HepG2 (cell line): ENCODE results near the gene UBP1. TPM values are rescaled to one million over a fixed set of nuclear protein-coding genes. Genes with fewer than 3 reads are reported as not detected.

Experiments
- ATAC-seq: fragments of 200-7000 bp; cut with Tn5 transposase; 3 replicates; pipeline ENCODE4 v1.9.1; 2020; ENCODE audit warnings: mild to moderate bottlenecking, moderate library complexity
- BruUV-seq: library from RNA; stranded (reverse); fragments of 400-500 nt; replicated peaks from 2 replicates; lab custom pipeline; 2021; lab: Mats Ljungman, UMichigan
- CTCF ChIA-PET: fragments of 300-600 bp; formaldehyde crosslinking; extraction: SDS; loops from one replicate; lab custom pipeline; 2021; ENCODE audit warnings: low total read pairs, inconsistent platforms, low intra/inter-chr PET ratio; lab: Yijun Ruan, JAX
- POLR2A ChIA-PET: fragments of 350-600 bp; sonication (Branson Sonifier 250); formaldehyde crosslinking; loops from one replicate; lab custom pipeline; 2020; ENCODE audit warnings: antibody characterized with exemption, inconsistent platforms; lab: Yijun Ruan, JAX
- DNase-seq: peaks from one replicate; pipeline ENCODE4 v3.0.0-alpha.2; 2015; ENCODE audit warnings: low spot score
- FAIRE-seq: peaks from 3 replicates; lab custom pipeline; 2011; peaks lifted over from hg19 to GRCh38; lab: Jason Lieb, UNC
- H2AFZ ChIP-seq: one replicate; pipeline ENCODE4 v1.6.1; 2011; ENCODE audit warnings: low read length, inconsistent platforms
- H3K27ac ChIP-seq: fragments of 300-600 bp; 3 replicates; pipeline ENCODE4 v1.8.0; 2011; ENCODE audit warnings: mixed run types, mild to moderate bottlenecking, mixed read lengths, low read length, inconsistent platforms; ENCODE audit not compliant: insufficient read depth; ENCODE audit errors: extremely low read length
- H3K27me3 ChIP-seq, 2 experiments: fragments of 200-600 bp in 1 of 2; 2 replicates in 1 of 2; 3 replicates in 1 of 2; pipeline versions ENCODE4 v1.6.0 to v1.8.0; 2011; ENCODE audit warnings: low read length in 2 of 2, mild to moderate bottlenecking in 2 of 2, moderate library complexity in 2 of 2, inconsistent platforms in 1 of 2; ENCODE audit not compliant: insufficient read depth in 2 of 2, control insufficient read depth in 1 of 2
- H3K36me3 ChIP-seq, 2 experiments: fragments of 200-600 bp in 1 of 2; replicated peaks in 1 of 2; 2 replicates in 1 of 2; 3 replicates in 1 of 2; pipeline versions ENCODE4 v1.5.1 to v1.8.0; 2011; ENCODE audit warnings: low read length in 2 of 2, inconsistent platforms in 1 of 2; ENCODE audit not compliant: insufficient read depth in 2 of 2, control insufficient read depth in 1 of 2
- H3K4me1 ChIP-seq: 2 replicates; pipeline ENCODE4 v1.5.1; 2012; ENCODE audit warnings: low read length, inconsistent platforms; ENCODE audit not compliant: insufficient read depth
- H3K4me2 ChIP-seq: 2 replicates; pipeline ENCODE4 v1.6.0; 2011; ENCODE audit warnings: low read depth, low read length, inconsistent platforms
- H3K4me3 ChIP-seq, 3 experiments: fragments of 200-600 bp in 1 of 3; sonication (generic), shearing (Covaris generic) in 1 of 3; replicated peaks in 1 of 3; 2 replicates each; pipeline ENCODE4 v1.5.1; 2011 to 2016; ENCODE audit warnings: low read length in 3 of 3, inconsistent platforms in 2 of 3, low read depth in 2 of 3, mild to moderate bottlenecking in 2 of 3, control low read depth in 1 of 3, mixed read lengths in 1 of 3; ENCODE audit not compliant: insufficient read depth in 1 of 3
- H3K79me2 ChIP-seq: one replicate; pipeline ENCODE4 v1.6.1; 2011; ENCODE audit warnings: low read length, inconsistent platforms; ENCODE audit not compliant: insufficient read depth
- H3K9ac ChIP-seq: 2 replicates; pipeline ENCODE4 v1.6.0; 2011; ENCODE audit warnings: mild to moderate bottlenecking, low read depth, low read length, inconsistent platforms; ENCODE audit not compliant: insufficient read depth
- H3K9me3 ChIP-seq: 2 replicates; pipeline ENCODE4 v1.5.1; 2012; ENCODE audit warnings: mild to moderate bottlenecking, low read length
- H4K20me1 ChIP-seq: 2 replicates; pipeline ENCODE4 v1.6.0; 2011; ENCODE audit warnings: inconsistent platforms, mild to moderate bottlenecking, low read length, moderate library complexity; ENCODE audit not compliant: insufficient read depth
- ARNTL ChIP-seq: sonication (generic); formaldehyde crosslinking; IDR thresholded peaks from 2 replicates; pipeline ENCODE4 v1.4.0; 2020; ENCODE audit warnings: mild to moderate bottlenecking, missing genetic modification reagents
- KMT2B ChIP-seq: IDR thresholded peaks from 2 replicates; pipeline ENCODE4 v1.6.1; 2016; ENCODE audit warnings: missing genetic modification reagents, missing compliant biosample characterization
- RBM22 ChIP-seq: fragments of 200-400 bp; formaldehyde crosslinking; optimal IDR thresholded peaks from 2 replicates; pipeline ENCODE3; 2017; ENCODE audit warnings: mild to moderate bottlenecking, low read length, moderate library complexity
- XBP1 ChIP-seq: sonication (generic); formaldehyde crosslinking; IDR thresholded peaks from 2 replicates; pipeline ENCODE4 v1.5.0; 2020; ENCODE audit warnings: missing genetic modification reagents
- ZNF121 ChIP-seq: sonication (generic); formaldehyde crosslinking; IDR thresholded peaks from 2 replicates; pipeline ENCODE4 v1.5.0; 2020; ENCODE audit warnings: mild to moderate bottlenecking, missing genetic modification reagents
- WGBS: methylation state at CpG from one replicate; pipeline ENCODE4 v1.1.6; 2017; ENCODE audit warnings: low lambda C conversion rate; 5-methylcytosine and 5-hydroxymethylcytosine counted together
- in situ Hi-C: cut with HindIII; loops from 2 replicates; pipeline ENCODE4 v1.10.0; 2017; ENCODE audit warnings: low pct_unique_long_range_greater_than_20kb; ENCODE audit not compliant: extremely low pct_ligation_motif_present
- intact Hi-C: fragments of 100-400 bp; cut with micrococcal nuclease; formaldehyde crosslinking; loops from one replicate; pipeline ENCODE4 v1.10.0; 2022; ENCODE audit not compliant: unreplicated experiment
- polyA plus RNA-seq, 8 experiments: library from polyadenylated mRNA; depleted of rRNA in 3 of 8; stranded (reverse) in 7 of 8; unstranded in 1 of 8; fragments of >200 nt; fragmentation: Illumina TruSeq in 4 of 8; extraction: Trizol in 4 of 8; gene quantifications; 2 replicates each; pipeline versions ENCODE4 v1.2.1 to v1.2.3, GENCODE V29; 2011 to 2016; ENCODE audit warnings: low read depth in 4 of 8, missing spikeins in 1 of 8, mixed read lengths in 1 of 8; ENCODE audit not compliant: insufficient read depth in 1 of 8
- total RNA-seq, 5 experiments: library from RNA; depleted of rRNA; stranded (reverse); fragments of >200 nt; fragmentation: Illumina TruSeq; extraction: Trizol; gene quantifications; 2 replicates each; pipeline ENCODE4 v1.2.3, GENCODE V29; 2016; ENCODE audit warnings: low read depth in 1 of 5

Gene UBP1
- total and polyA plus RNA-seq, 2 of the 13 experiments (the other 11 are each of a cell fraction or from before 2014, with no cell fraction given), result 48.3 to 79.9 TPM

GRCh38 chr3:33437556-33438283 is 2.5 kb downstream of the UBP1 start:
- H3K4me3 ChIP-seq, result peak overlapping the region; percentile 95 to 99 (median 95)
- no TSS peak for BruUV-seq
- no peaks in the 10 kb centered on the region for H3K9me3 ChIP-seq
- H2AFZ ChIP-seq, result no peak overlapping the region
- H3K9ac ChIP-seq, result peak overlapping the region; percentile 93
- peaks cover 59% of the 10 kb centered on the region for H3K4me1 ChIP-seq
- H3K27me3 ChIP-seq, result no peaks in the 10 kb centered on the region
- no peak for FAIRE-seq
- no peak for ATAC-seq
- H3K79me2 ChIP-seq, result peaks cover 68% of the 10 kb centered on the region
- POLR2A ChIA-PET, result interaction anchor here (4.5 kb wide), 1 partner anchor 8 kb away, joined by 35 read pairs; no protein-coding TSS in a partner anchor
- intact Hi-C loops (loop anchor here (5.0 kb wide), 1 partner anchor 280 kb away; the partner anchor contains the start of gene CLASP2), in situ Hi-C loops (no loop called here)
- peak overlapping the region; percentile 97 for H3K27ac ChIP-seq
- CTCF ChIA-PET, result no interaction called here
- 1% methylated on average over 3 of the region's 3 CpGs for WGBS
- no peaks in the 10 kb centered on the region for H3K36me3 ChIP-seq
- DNase-seq, result peak; percentile 25
- TF ChIP-seq KMT2B (0 out of 2 replicates have a peak, but pooled peaks have one; percentile 2), RBM22 (no peak), ARNTL (0 out of 2 replicates have a peak, but pooled peaks have one; percentile 15)
- TF ChIP-seq, all 625 proteins: peak for 2
- peak overlapping the region; percentile 75 for H3K4me2 ChIP-seq
- peaks cover 34% of the 10 kb centered on the region for H4K20me1 ChIP-seq

GRCh38 chr3:33433843-33434242 is 6.4 kb downstream of the UBP1 start:
- ATAC-seq (no peak), DNase-seq (no peak), FAIRE-seq (no peak)
- TF ChIP-seq ZNF121 (CRISPR knock-in tag) (peak; percentile 74), XBP1 (CRISPR knock-in tag) (no peak)
- Histone ChIP-seq H3K9me3 (no peaks in the 10 kb centered on the region), H3K27ac (no peak overlapping the region), H4K20me1 (peaks cover 66% of the 10 kb centered on the region), H3K36me3 (no peaks in the 10 kb centered on the region), H3K4me3 (no peak overlapping the region), H3K4me1 (peaks cover 79% of the 10 kb centered on the region), H3K27me3 (no peaks in the 10 kb centered on the region), H3K9ac (no peak overlapping the region), H2AFZ (no peak overlapping the region), H3K79me2 (peaks cover 98% of the 10 kb centered on the region), H3K4me2 (no peak overlapping the region)
- BruUV-seq, result no TSS peak
- POLR2A ChIA-PET, result no interaction called here
- WGBS, result 70% methylated on average over 2 of the region's 2 CpGs
- CTCF ChIA-PET, result no interaction called here
- intact Hi-C loops, result no loop called here
- in situ Hi-C loops, result no loop called here
